ENCODE data around the gene MYB. TPM values are rescaled to one million over a fixed set of nuclear protein-coding genes. Genes with fewer than 3 reads are reported as not detected.

The MYB gene
- total and polyA plus RNA-seq, 2 donors (not counting 1 experiment from before 2014, with no cell fraction given), result under 0.01 to 0.16 TPM

DNA sequence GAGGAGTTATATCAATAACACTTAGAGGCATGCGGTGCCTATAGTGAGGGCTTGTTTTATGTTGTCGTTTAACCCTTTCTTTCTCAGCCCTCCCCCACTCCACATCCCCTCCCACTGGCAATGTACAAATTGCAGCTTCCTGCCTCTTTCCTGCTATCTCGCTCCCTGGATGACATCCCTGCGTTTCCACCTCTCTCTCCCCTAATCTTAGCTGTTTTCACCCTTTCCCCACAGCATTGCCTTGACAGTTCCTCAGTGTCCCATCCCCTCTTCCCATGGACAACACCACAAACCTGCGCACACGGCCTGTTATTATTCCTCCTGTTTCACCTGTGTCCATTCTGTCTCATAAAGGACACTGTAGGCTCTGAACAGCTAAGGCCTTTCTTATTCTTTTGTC lies 34.5 kb downstream of the MYB start:
- no peaks in the 10 kb centered on the region for H3K27me3 ChIP-seq (ENCODE audit: control insufficient read depth, insufficient read depth, low read length)
- H4K20me1 ChIP-seq (ENCODE audit: control insufficient read depth, extremely low read depth, insufficient read depth, low read length), result no peaks in the 10 kb centered on the region
- H3K36me3 ChIP-seq (ENCODE audit: control insufficient read depth, insufficient read depth, low read length), result no peaks in the 10 kb centered on the region
- H3K79me2 ChIP-seq (ENCODE audit: control insufficient read depth, insufficient read depth, low read length), result no peaks in the 10 kb centered on the region
- H2AFZ ChIP-seq (ENCODE audit: low read length), result no peak overlapping the region
- H3K9me3 ChIP-seq (ENCODE audit: control insufficient read depth, insufficient read depth, low read depth, low read length), result no peaks in the 10 kb centered on the region
- no peak for DNase-seq (ENCODE audit: low read depth in 2 of 2)
- H3K4me1 ChIP-seq (ENCODE audit: control insufficient read depth, extremely low read depth, insufficient read depth, low read length), result peaks cover 2% of the 10 kb centered on the region
- no peak for TF ChIP-seq EZH2 (IDR thresholded peaks at IDR 0.05; ENCODE audit: low read length, missing control alignments)
- TF ChIP-seq, protein P1, sequence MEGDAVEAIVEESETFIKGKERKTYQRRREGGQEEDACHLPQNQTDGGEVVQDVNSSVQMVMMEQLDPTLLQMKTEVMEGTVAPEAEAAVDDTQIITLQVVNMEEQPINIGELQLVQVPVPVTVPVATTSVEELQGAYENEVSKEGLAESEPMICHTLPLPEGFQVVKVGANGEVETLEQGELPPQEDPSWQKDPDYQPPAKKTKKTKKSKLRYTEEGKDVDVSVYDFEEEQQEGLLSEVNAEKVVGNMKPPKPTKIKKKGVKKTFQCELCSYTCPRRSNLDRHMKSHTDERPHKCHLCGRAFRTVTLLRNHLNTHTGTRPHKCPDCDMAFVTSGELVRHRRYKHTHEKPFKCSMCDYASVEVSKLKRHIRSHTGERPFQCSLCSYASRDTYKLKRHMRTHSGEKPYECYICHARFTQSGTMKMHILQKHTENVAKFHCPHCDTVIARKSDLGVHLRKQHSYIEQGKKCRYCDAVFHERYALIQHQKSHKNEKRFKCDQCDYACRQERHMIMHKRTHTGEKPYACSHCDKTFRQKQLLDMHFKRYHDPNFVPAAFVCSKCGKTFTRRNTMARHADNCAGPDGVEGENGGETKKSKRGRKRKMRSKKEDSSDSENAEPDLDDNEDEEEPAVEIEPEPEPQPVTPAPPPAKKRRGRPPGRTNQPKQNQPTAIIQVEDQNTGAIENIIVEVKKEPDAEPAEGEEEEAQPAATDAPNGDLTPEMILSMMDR (conservative IDR thresholded peaks at IDR 0.05 in 1 of 2, IDR thresholded peaks at IDR 0.05 in 1 of 2; ENCODE audit: low read depth in 1 of 2, low read length in 2 of 2), result no peak
- no peak overlapping the region for H3K27ac ChIP-seq (ENCODE audit: insufficient read depth, low read length)
- H3K9ac ChIP-seq (ENCODE audit: insufficient read depth, low read length), result no peak overlapping the region
- no peak overlapping the region for H3K4me3 ChIP-seq (replicated peaks in 1 of 4; ENCODE audit: control extremely low read depth in 1 of 4, insufficient read depth in 1 of 4, low read depth in 3 of 4, low read length in 4 of 4)
- H3K4me2 ChIP-seq (ENCODE audit: extremely low read depth, insufficient read depth, low read length), result no peak overlapping the region

DNA sequence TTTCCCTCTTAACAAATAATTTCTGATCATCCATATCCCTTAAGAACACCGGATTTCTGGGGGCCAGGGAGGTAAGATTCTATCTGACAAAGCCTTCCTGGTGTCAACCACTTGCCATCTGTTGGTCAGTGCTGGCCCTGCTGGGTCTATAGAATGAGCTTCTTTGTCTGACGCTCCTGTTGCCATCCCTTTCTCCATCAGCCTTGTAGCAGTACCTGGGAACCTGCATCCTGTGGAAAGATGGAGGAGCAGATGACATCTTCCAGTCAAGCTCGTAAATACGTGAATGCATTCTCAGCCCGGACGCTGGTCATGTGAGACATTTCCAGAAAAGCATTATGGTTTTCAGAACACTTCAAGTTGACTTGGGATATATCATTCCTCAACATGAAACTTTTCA lies 36.6 kb downstream of the MYB start:
- TF ChIP-seq, protein P1 (conservative IDR thresholded peaks at IDR 0.05 in 1 of 2, IDR thresholded peaks at IDR 0.05 in 1 of 2; ENCODE audit: low read depth in 1 of 2, low read length in 2 of 2), result no peak
- no peak for TF ChIP-seq EZH2 (IDR thresholded peaks at IDR 0.05; ENCODE audit: low read length, missing control alignments)
- no peaks in the 10 kb centered on the region for H3K36me3 ChIP-seq (ENCODE audit: control insufficient read depth, insufficient read depth, low read length)
- no peak overlapping the region for H2AFZ ChIP-seq (ENCODE audit: low read length)
- H4K20me1 ChIP-seq (ENCODE audit: control insufficient read depth, extremely low read depth, insufficient read depth, low read length), result no peaks in the 10 kb centered on the region
- DNase-seq (ENCODE audit: low read depth in 2 of 2), result no peak
- H3K9ac ChIP-seq (ENCODE audit: insufficient read depth, low read length), result no peak overlapping the region
- H3K4me3 ChIP-seq (replicated peaks in 1 of 4; ENCODE audit: control extremely low read depth in 1 of 4, insufficient read depth in 1 of 4, low read depth in 3 of 4, low read length in 4 of 4), result no peak overlapping the region
- peaks cover 2% of the 10 kb centered on the region for H3K4me1 ChIP-seq (ENCODE audit: control insufficient read depth, extremely low read depth, insufficient read depth, low read length)
- H3K9me3 ChIP-seq (ENCODE audit: control insufficient read depth, insufficient read depth, low read depth, low read length), result no peaks in the 10 kb centered on the region
- H3K27ac ChIP-seq (ENCODE audit: insufficient read depth, low read length), result no peak overlapping the region
- H3K4me2 ChIP-seq (ENCODE audit: extremely low read depth, insufficient read depth, low read length), result no peak overlapping the region
- no peaks in the 10 kb centered on the region for H3K27me3 ChIP-seq (ENCODE audit: control insufficient read depth, insufficient read depth, low read length)
- H3K79me2 ChIP-seq (ENCODE audit: control insufficient read depth, insufficient read depth, low read length), result no peaks in the 10 kb centered on the region

GRCh38 chr6:135219346-135219745 lies 38.2 kb downstream of the MYB start:
- TF ChIP-seq EZH2 (IDR thresholded peaks at IDR 0.05; ENCODE audit: low read length, missing control alignments), result no peak
- TF ChIP-seq, protein P1 (conservative IDR thresholded peaks at IDR 0.05 in 1 of 2, IDR thresholded peaks at IDR 0.05 in 1 of 2; ENCODE audit: low read depth in 1 of 2, low read length in 2 of 2), result no peak
- H3K4me1 ChIP-seq (ENCODE audit: control insufficient read depth, extremely low read depth, insufficient read depth, low read length), result no peaks in the 10 kb centered on the region
- no peaks in the 10 kb centered on the region for H4K20me1 ChIP-seq (ENCODE audit: control insufficient read depth, extremely low read depth, insufficient read depth, low read length)
- H3K27me3 ChIP-seq (ENCODE audit: control insufficient read depth, insufficient read depth, low read length), result no peaks in the 10 kb centered on the region
- H3K4me3 ChIP-seq (replicated peaks in 1 of 4; ENCODE audit: control extremely low read depth in 1 of 4, insufficient read depth in 1 of 4, low read depth in 3 of 4, low read length in 4 of 4), result no peak overlapping the region
- no peak overlapping the region for H3K4me2 ChIP-seq (ENCODE audit: extremely low read depth, insufficient read depth, low read length)
- H3K9ac ChIP-seq (ENCODE audit: insufficient read depth, low read length), result no peak overlapping the region
- no peaks in the 10 kb centered on the region for H3K9me3 ChIP-seq (ENCODE audit: control insufficient read depth, insufficient read depth, low read depth, low read length)
- H3K79me2 ChIP-seq (ENCODE audit: control insufficient read depth, insufficient read depth, low read length), result no peaks in the 10 kb centered on the region
- DNase-seq (ENCODE audit: low read depth in 2 of 2), result no peak
- H3K27ac ChIP-seq (ENCODE audit: insufficient read depth, low read length), result no peak overlapping the region
- H3K36me3 ChIP-seq (ENCODE audit: control insufficient read depth, insufficient read depth, low read length), result no peaks in the 10 kb centered on the region
- no peak overlapping the region for H2AFZ ChIP-seq (ENCODE audit: low read length)

All from fibroblast of lung (primary cell).